Sigmoid colon (tissue), 4 donors: ENCODE measurements around the gene MAD2L1BP.

Experiments used
- CTCF ChIP-seq, 4 experiments: fragments of 450-650 bp in 3 of 4; fragments of 200-600 bp in 1 of 4; IDR thresholded peaks; one replicate each; pipeline ENCODE4 v1.5.1; 2016 to 2019; ENCODE audit warnings: antibody characterized with exemption in 4 of 4, mild to moderate bottlenecking in 3 of 4, moderate library complexity in 2 of 4
- EP300 ChIP-seq, 4 donors: sonication (generic); formaldehyde crosslinking; IDR thresholded peaks; one replicate each; pipeline ENCODE4 v1.6.1; 2017; ENCODE audit warnings: antibody characterized with exemption in 4 of 4
- POLR2AphosphoS5 ChIP-seq, 4 donors: sonication (generic); formaldehyde crosslinking; IDR thresholded peaks; one replicate each; pipeline ENCODE4 v1.6.1; 2017; ENCODE audit warnings: antibody characterized with exemption in 4 of 4

- TF ChIP-seq CTCF (IDR thresholded peaks at IDR 0.05) (no peak), EP300 (IDR thresholded peaks at IDR 0.05) (no peak), POLR2AphosphoS5 (IDR thresholded peaks at IDR 0.05) (peak; percentile 61 to 87 (median 81))
Observed at GRCh38 chr6:43687437-43688347, 52.1 kb downstream of the MAD2L1BP start, which contains the start of gene MRPS18A.
